ENCODE data around the gene KRTAP4-7. TPM values are rescaled to one million over a fixed set of nuclear protein-coding genes. Genes with fewer than 3 reads are reported as not detected.

Gene KRTAP4-7
- total RNA-seq, 1 experiment from 2014 or later, result not detected

DNA sequence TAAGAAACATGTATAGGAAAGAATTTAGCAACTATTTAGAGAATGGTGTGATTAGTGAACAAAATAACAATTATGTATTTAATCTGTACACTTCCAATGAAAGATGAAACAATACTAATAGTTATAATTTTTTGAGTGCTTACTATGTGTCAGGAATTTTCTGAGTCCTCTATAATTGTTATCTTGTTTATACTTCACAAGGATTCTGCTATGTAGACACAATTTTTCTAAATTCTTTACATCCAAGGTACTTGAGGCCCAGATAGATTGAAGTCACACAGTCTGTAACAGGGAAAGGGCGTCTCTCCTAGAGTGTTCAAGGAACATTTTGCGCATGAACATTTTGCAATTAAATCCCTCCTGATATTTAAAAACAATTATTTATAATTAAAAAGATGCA is 41.1 kb downstream of the KRTAP4-7 start:
- Histone ChIP-seq H3K4me1 (ENCODE audit: insufficient read depth, low read length) (no peaks in the 10 kb centered on the region), H4K5ac (ENCODE audit: insufficient read length, low read depth, low read length) (no peak overlapping the region), H2BK5ac (ENCODE audit: insufficient read length, low read length) (no peak overlapping the region), H3K9ac (ENCODE audit: extremely low read depth, insufficient read length, low read length) (no peak overlapping the region), H3K23ac (ENCODE audit: insufficient read length, low read depth, low read length) (no peak overlapping the region), H4K20me1 (ENCODE audit: control insufficient read depth, insufficient read depth, insufficient read length) (no peaks in the 10 kb centered on the region), H3K27me3 (ENCODE audit: insufficient read depth, low read length) (no peaks in the 10 kb centered on the region), H3K4ac (ENCODE audit: low read depth, low read length) (no peak overlapping the region), H2AFZ (ENCODE audit: low read length) (no peak overlapping the region), H2AK5ac (ENCODE audit: insufficient read length, low read length) (no peak overlapping the region), H3K56ac (ENCODE audit: insufficient read length, low read depth, low read length) (no peak overlapping the region), H3K79me2 (ENCODE audit: insufficient read depth, low read length) (no peaks in the 10 kb centered on the region), H3K27ac (ENCODE audit: insufficient read length, low read depth, low read length) (no peak overlapping the region), H2BK120ac (ENCODE audit: low read depth, low read length, poor library complexity, severe bottlenecking) (no peak overlapping the region), H3K4me2 (ENCODE audit: insufficient read depth, insufficient read length, low read length) (no peak overlapping the region), H3T11ph (ENCODE audit: low read length) (no peak overlapping the region), H3K23me2 (ENCODE audit: insufficient read length, low read depth, low read length, poor library complexity, severe bottlenecking) (no peaks in the 10 kb centered on the region), H2BK15ac (ENCODE audit: low read depth, low read length) (no peak overlapping the region), H3K9me3 (ENCODE audit: control insufficient read depth, low read depth, low read length) (no peaks in the 10 kb centered on the region), H2BK20ac (ENCODE audit: low read depth, low read length, poor library complexity, severe bottlenecking) (no peak overlapping the region), H3K79me1 (ENCODE audit: insufficient read depth, low read depth, low read length, poor library complexity, severe bottlenecking) (no peaks in the 10 kb centered on the region), H4K91ac (ENCODE audit: insufficient read length, low read depth, low read length) (no peak overlapping the region), H4K8ac (replicated peaks; ENCODE audit: insufficient read length, low read depth, low read length) (no peak overlapping the region), H3K18ac (ENCODE audit: insufficient read length, low read depth, low read length) (no peak overlapping the region), H3K14ac (ENCODE audit: insufficient read depth, low read length) (no peak overlapping the region), H2BK12ac (ENCODE audit: insufficient read length, low read depth, low read length) (no peak overlapping the region)
- Mint-ChIP-seq H3K4me1 (peaks cover 8 to 9% of the 10 kb centered on the region in 2 experiments), H3K36me3 (ENCODE audit: insufficient read depth in 1 of 3, low read depth in 3 of 3) (peaks cover 0 to 2% (median 0%) of the 10 kb centered on the region in 3 experiments; a peak in 2 of 7 replicates), H3K9me3 (peaks cover 4 to 11% of the 10 kb centered on the region in 2 experiments; a peak in 4 of 5 replicates), H3K4me3 (no peak overlapping the region), H3K27me3 (ENCODE audit: low read depth) (no peaks in the 10 kb centered on the region; the same call in 1 of the 2 replicates), H3K27ac (no peak overlapping the region)
- no CpG with 5 or more reads among the region's 2 CpGs for WGBS (ENCODE audit: extremely low coverage, insufficient read length, low lambda C conversion rate)
- TF ChIP-seq, protein P1, sequence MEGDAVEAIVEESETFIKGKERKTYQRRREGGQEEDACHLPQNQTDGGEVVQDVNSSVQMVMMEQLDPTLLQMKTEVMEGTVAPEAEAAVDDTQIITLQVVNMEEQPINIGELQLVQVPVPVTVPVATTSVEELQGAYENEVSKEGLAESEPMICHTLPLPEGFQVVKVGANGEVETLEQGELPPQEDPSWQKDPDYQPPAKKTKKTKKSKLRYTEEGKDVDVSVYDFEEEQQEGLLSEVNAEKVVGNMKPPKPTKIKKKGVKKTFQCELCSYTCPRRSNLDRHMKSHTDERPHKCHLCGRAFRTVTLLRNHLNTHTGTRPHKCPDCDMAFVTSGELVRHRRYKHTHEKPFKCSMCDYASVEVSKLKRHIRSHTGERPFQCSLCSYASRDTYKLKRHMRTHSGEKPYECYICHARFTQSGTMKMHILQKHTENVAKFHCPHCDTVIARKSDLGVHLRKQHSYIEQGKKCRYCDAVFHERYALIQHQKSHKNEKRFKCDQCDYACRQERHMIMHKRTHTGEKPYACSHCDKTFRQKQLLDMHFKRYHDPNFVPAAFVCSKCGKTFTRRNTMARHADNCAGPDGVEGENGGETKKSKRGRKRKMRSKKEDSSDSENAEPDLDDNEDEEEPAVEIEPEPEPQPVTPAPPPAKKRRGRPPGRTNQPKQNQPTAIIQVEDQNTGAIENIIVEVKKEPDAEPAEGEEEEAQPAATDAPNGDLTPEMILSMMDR (conservative IDR thresholded peaks at IDR 0.05), result no peak
- no peak for DNase-seq
